GM21447 (cell line): Measurements from ENCODE around the gene ARHGAP4.

ENCODE experiments used
- ATAC-seq: cut with Tn5 transposase; IDR thresholded peaks from one replicate; pipeline ENCODE4 v1.9.1; 2021; ENCODE audit not compliant: unreplicated experiment

ARHGAP4 gene

GRCh38 chrX:153869473-153870287 is 56.4 kb downstream of the ARHGAP4 start:
- ATAC-seq = no peak

- no peak for ATAC-seq
These were observed 57.2 kb downstream of the ARHGAP4 start for GRCh38 chrX:153868576-153869472.

DNA sequence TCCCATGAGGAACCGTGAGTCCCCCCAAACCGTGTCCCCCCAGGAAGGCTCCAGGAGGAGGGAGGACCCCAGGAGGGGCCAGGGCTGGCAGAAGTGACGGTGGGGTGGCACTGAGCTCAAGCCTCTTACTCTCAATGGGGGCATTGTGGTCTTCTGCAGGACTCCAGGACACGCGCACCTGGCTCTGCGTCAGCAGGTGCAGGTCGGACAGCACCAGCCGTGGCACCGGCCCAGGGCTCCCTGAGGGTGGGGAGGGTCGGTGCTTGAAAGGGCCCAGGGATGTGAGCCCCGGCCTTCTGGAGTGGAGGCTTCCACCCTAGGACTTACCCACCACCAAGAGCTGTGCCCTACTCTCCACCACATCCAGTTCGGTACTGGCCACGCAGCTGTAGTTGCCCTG is 58.4 kb downstream of the ARHGAP4 start:
- no peak for ATAC-seq

DNA sequence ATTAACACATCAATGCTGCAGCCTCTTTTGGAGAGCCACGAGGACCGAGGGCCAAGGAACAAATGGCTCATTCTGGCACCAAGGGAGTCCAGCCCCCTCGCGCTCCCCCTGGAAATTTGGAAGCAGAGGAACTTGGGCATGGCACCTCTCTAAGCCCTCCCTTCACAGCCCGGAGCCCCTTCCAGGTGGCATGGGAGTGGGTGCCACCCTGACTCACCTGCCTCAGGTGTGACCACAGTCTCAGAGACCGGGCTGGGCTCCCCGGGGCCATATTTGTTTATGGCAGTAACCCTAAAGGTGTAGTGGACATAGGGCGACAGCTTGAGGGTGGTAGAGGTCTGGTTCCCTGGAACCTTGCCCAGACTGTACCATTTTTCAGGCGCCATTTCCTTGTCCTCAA is 58.9 kb downstream of the ARHGAP4 start:
- no peak for ATAC-seq

DNA sequence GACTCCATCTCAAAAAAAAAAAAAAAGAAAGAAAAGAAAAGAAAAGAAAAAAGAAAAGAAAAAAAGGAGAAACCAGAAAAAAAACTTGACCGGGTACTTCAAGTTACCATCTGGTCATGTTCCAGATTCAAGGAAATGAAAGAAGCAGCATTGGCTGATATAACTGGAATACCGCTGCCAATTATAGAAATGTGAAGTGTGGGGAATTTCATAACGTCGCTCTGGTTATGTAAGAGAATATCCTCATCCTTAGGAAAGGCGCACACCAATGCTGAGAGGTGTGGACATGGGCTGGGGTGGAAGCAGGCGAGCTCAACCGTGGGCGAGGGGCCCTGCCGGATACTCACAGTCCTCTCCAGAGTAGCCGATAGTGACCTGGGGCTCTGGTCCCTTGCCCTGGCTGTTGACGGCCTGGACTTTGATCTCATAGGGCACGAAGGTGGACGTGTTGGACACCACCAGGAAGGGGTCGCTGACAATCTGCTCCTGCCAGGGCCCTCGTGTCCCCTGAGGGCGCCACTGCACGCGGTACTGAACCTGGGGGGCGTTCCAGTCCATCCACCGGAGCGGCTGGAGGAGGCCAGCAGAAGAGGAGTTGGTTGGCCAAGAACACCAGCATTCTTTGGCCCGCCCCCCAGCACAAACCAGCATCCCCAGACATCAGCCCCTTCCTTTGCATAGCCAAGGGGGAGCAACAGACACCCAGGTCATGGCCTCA is 59.6 kb downstream of the ARHGAP4 start:
- no peak for ATAC-seq

DNA sequence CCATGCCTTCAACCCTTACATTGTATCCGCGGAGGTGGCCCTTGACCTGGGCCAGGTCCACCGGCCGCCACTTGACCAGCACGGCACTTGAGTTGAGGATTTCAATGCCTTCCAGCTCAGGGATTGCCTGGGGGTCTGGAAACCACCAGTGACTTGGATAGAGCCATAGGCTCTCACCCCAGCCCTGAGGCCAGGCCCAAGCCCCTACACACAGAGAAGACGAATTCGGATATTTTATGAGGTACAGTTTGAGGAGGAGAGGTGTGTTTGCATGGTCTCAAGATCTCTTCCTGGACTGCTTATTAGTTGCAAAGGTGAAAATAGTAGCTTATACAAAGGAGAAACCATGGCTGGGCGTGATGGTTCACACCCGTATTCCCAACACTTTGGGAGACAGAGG is 60.4 kb downstream of the ARHGAP4 start:
- no peak for ATAC-seq

- ATAC-seq = no peak
These were observed 60.8 kb downstream of the ARHGAP4 start for GRCh38 chrX:153865321-153865580.

GRCh38 chrX:153864561-153865320 is 61.3 kb downstream of the ARHGAP4 start:
- no peak for ATAC-seq

- ATAC-seq = no peak
These were observed 62.0 kb downstream of the ARHGAP4 start for GRCh38 chrX:153864101-153864500.

DNA sequence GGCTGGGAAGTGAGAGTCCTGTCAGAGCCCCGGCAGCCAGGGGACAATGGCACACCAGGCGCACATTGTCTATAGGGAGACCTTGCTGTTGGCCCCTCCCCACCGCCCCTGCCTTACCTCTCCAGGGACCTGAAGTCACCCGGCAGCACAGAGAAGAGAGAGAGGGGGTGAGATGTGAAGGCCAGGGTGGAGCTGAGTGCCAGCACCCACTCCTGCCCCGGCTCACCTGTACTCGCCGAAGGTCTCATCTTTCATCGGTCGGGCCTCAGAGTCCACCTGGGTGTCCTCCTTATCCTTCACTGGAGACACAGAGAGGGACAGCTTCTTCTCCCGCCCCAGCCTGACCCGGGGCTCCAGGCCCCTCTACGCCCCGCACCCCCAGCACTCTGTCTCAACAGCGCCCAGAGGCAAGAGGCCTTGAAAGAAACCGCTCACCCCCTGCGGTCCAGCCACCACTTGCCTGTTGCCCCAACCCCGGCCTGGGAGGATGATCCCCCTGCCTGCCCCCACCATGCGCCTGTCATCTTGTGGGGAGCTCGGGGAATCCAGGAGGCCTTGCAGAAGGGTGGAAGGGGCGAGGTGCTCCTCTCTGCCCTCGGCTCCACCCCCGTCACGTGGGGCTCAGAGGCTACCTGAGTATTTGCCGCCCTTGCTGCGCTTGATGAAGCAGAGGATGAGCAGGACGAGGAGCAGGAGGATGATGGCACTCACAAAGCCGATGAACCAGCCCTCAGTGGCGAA is 62.6 kb downstream of the ARHGAP4 start:
- ATAC-seq = no peak

DNA sequence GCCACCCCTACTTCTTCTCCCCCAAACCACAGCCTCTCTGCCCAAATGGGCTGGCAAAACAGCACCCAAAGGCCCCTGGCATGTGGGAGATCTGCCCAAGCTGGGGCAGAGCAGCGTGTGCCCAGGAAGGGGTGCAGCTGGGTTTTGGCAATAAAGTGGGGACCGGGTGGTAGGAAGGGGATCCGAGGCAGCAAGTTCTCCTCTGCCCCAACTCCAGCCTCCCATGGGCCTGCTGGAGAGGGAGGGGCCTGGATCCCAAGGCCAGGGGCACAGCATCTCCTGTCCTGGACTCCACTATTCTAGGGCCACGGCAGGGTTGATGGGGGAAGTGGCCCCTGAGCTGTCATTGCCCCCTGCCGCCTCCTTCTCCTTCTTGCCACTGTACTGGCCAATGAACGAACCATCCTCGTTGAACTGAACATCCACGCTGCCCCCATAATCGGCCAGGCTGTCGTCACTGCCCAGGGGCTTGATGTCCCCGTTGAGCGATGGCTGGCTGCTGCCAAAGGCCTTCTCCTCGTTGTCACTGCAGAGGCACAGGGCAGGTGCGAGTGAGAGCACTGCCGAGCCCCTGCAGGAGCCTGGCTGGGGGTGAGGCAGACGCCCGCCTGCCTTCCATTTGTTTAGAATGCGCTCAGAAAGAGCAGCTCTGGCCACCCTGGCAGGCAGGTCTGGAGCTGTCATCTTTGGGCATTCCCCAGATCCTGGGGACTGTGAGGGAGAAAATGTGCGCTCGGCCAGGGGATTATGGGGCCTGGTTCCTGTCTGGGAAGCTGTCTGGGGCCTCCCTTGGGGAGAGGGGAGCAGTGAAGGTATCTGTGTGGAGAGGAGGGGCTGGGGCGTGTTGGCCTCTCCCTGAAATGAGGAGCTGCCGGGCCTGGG is 63.5 kb downstream of the ARHGAP4 start:
- no peak for ATAC-seq

DNA sequence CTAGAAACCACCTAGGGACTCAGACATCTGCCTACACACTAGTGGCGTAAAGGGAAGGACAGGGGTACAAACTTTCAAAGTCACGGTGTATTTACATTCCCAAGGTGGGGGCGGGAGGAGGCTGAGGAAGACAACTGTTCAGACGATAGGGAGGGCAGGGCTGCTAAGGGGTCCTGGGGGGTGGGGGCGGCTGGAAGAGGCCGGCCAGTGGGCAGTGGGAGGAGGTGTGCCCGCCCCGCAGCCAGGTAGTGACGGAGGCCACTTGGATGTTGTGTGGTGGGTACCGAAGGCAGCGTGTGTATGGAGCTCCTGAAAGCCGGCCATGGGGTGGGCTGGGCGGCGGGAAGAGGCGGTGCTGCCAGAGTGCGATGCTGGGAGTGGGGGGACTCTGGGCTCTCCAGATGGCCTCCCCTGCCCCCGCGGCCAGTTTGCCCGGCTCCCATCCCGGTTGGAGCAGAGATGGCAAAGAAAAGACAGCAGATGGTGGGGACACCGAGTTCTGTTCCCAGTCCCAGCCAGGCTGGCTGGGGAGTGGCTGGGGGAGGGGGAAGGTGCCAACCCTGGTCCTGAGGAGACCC is 64.2 kb downstream of the ARHGAP4 start:
- ATAC-seq = no peak

DNA sequence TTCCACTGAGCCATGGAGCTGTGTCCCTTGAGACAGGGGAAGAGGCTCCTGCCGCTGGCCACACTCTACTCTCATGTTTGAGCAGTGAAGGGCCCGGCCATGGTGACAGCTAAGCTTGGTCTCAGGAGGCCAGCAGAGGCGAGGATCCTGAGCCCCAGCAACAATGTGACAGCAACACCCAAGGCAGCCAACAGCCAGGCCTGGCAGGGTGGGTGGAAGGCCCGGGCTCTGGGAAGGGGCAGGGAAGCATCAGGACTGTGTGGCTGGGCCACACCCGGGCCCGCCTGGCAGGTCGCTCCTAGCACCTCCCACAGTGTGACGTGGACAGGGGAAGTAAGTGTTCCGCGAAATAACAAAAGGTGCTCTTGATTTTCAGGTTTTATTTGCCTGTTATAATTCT is 64.9 kb downstream of the ARHGAP4 start:
- ATAC-seq = no peak
